ENCODE measurements around the gene FBXO34. TPM values are rescaled to one million over a fixed set of nuclear protein-coding genes. Genes with fewer than 3 reads are reported as not detected.

FBXO34 gene, protein sequence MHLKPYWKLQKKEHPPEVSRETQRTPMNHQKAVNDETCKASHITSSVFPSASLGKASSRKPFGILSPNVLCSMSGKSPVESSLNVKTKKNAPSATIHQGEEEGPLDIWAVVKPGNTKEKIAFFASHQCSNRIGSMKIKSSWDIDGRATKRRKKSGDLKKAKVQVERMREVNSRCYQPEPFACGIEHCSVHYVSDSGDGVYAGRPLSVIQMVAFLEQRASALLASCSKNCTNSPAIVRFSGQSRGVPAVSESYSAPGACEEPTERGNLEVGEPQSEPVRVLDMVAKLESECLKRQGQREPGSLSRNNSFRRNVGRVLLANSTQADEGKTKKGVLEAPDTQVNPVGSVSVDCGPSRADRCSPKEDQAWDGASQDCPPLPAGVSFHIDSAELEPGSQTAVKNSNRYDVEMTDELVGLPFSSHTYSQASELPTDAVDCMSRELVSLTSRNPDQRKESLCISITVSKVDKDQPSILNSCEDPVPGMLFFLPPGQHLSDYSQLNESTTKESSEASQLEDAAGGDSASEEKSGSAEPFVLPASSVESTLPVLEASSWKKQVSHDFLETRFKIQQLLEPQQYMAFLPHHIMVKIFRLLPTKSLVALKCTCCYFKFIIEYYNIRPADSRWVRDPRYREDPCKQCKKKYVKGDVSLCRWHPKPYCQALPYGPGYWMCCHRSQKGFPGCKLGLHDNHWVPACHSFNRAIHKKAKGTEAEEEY
- 10 to 100 TPM; 28.3 to 29.7 TPM for total RNA-seq
- polyA plus RNA-seq (2013, experiment 1 of 2), result 22.7 TPM
- 24.2 TPM for polyA plus RNA-seq (2013, experiment 2 of 2)
- 27.7 to 229 (median 77.3) reads per million in 172 experiments for total RNA-seq

DNA sequence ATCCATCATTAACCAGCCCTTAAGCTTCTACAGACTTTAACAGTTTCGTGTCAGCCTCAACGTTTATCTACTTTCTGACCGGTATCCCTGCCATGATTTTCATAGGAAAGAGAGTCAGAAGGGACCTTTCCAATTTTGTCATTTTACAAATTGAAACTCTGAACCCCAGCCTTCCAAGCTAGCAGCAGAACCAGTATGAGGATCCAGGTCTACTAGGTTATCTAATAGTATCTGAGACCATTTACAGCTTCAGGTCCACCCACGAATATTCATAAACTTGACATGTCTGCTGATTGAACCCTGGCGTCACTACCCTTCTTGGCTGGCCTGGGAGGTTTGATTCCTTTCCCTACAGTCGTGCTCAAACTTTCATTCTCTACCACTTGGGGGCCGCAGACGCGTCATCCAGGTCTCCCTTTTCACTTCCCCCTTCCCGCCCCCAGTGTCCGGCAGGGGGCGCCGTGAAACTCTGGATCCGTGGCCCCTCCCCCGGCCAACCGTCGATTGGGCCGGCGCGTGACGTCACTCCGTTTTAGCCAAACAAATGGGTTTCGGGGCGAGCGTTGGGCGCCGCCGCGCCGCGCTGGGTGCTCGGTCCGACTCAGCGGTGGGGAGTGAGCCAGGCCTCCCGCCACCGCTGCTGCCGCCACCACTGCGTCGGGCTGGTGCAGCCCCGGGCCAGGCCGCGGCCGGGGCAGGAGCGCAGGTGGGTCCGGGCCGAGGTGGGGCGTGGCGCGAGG, at the start of gene FBXO34:
TSS of gene FBXO34 (plus strand) at position 590 of the 740 bp plus-strand sequence. CDS start 78,970 bp downstream, outside the sequence.
- TF ChIP-seq, protein P1, sequence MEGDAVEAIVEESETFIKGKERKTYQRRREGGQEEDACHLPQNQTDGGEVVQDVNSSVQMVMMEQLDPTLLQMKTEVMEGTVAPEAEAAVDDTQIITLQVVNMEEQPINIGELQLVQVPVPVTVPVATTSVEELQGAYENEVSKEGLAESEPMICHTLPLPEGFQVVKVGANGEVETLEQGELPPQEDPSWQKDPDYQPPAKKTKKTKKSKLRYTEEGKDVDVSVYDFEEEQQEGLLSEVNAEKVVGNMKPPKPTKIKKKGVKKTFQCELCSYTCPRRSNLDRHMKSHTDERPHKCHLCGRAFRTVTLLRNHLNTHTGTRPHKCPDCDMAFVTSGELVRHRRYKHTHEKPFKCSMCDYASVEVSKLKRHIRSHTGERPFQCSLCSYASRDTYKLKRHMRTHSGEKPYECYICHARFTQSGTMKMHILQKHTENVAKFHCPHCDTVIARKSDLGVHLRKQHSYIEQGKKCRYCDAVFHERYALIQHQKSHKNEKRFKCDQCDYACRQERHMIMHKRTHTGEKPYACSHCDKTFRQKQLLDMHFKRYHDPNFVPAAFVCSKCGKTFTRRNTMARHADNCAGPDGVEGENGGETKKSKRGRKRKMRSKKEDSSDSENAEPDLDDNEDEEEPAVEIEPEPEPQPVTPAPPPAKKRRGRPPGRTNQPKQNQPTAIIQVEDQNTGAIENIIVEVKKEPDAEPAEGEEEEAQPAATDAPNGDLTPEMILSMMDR (IDR thresholded peaks at IDR 0.05), result peak; percentile 97
- no peaks in the 10 kb centered on the region for H3K27me3 Mint-ChIP-seq
- ChIA-PET CTCF (interaction anchor here (0.7 to 3.5 kb wide), 21 partner anchors 8 to 219 kb away, joined by 3 to 49 read pairs (median 4); partner anchors contain the start of gene MAPK1IP1L), POLR2A (interaction anchor here (0.8 to 3.9 kb wide), 11 partner anchors 12 to 379 kb away, joined by 3 to 42 read pairs (median 4); partner anchors contain the start of gene MAPK1IP1L)
- ATAC-seq (ENCODE audit: poor library complexity), result peak; percentile 91
- no peaks in the 10 kb centered on the region for H3K9me3 ChIP-seq (ENCODE audit: control insufficient read depth in 1 of 2, insufficient read depth in 1 of 2, low read length in 2 of 2)
- H3K36me3 ChIP-seq (ENCODE audit: insufficient read depth, low read length), result no peaks in the 10 kb centered on the region
- intact Hi-C loops (cut with DNase I, micrococcal nuclease), result loop anchor here (1.0 to 5.0 kb wide), 8 partner anchors 66 to 874 kb away; partner anchors contain the start of genes CDKN3 (in 1 of the 2), CGRRF1 (in 1 of the 2) and KTN1 (in 1 of the 2)
- H3K27ac ChIP-seq (ENCODE audit: low read depth in 1 of 2, low read length in 2 of 2), result peak within 1 kb of the TSS; percentile 55 to 61
- peak within 1 kb of the TSS; percentile 94 for H3K27ac Mint-ChIP-seq
- peak within 1 kb of the TSS; percentile 98 for H3K4me3 ChIP-seq (ENCODE audit: low read length)
- H3K4me1 Mint-ChIP-seq (ENCODE audit: low read depth), result peaks cover 47% of the 10 kb centered on the region
- H3K36me3 Mint-ChIP-seq (ENCODE audit: low read depth), result peaks cover 5% of the 10 kb centered on the region
- peak within 1 kb of the TSS; percentile 97 for H3K4me3 Mint-ChIP-seq
- H3K9me3 Mint-ChIP-seq, result no peaks in the 10 kb centered on the region
- H3K4me1 ChIP-seq (ENCODE audit: insufficient read depth, low read length), result peaks cover 9% of the 10 kb centered on the region
- no peaks in the 10 kb centered on the region for H3K27me3 ChIP-seq (ENCODE audit: control insufficient read depth in 1 of 2, insufficient read depth in 2 of 2, low read length in 2 of 2)
- DNase-seq, result peak; percentile 96 to 100 (median 100)

DNA sequence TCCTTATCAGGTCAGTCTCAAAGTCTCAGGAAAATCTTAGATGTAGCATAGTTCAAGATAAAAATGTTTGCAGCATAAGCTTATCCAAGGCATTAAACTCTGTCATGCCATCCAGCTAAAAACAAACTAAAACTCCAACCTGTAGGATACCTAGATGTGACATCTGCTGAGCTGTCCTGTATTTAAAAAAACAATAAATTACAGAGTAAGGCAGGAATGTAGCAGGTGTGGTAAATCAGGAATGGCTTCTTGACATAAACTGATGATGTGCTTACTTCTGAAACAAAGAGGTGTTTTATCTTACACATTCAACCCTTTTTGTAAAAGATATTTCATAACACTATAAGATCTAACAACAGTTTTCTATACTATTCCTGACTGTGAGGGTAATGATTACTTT, 49.3 kb upstream of the FBXO34 start:
- Histone ChIP-seq H3K9me3 (ENCODE audit: control insufficient read depth in 1 of 2, insufficient read depth in 1 of 2, low read length in 2 of 2) (peaks cover 1 to 15% of the 10 kb centered on the region in 2 experiments), H3K27ac (ENCODE audit: low read depth in 1 of 2, low read length in 2 of 2) (no peak overlapping the region), H3K4me3 (ENCODE audit: low read length) (no peak overlapping the region), H3K4me1 (ENCODE audit: insufficient read depth, low read length) (no peaks in the 10 kb centered on the region), H3K27me3 (ENCODE audit: control insufficient read depth in 1 of 2, insufficient read depth in 2 of 2, low read length in 2 of 2) (no peaks in the 10 kb centered on the region), H3K36me3 (ENCODE audit: insufficient read depth, low read length) (no peaks in the 10 kb centered on the region)
- Mint-ChIP-seq H3K4me3 (no peak overlapping the region), H3K36me3 (ENCODE audit: low read depth) (no peaks in the 10 kb centered on the region), H3K27ac (no peak overlapping the region), H3K27me3 (peaks cover 5% of the 10 kb centered on the region), H3K4me1 (ENCODE audit: low read depth) (no peaks in the 10 kb centered on the region), H3K9me3 (peaks cover 11% of the 10 kb centered on the region)
- ChIA-PET POLR2A (no interaction called here), CTCF (no interaction called here)
- TF ChIP-seq, protein P1 (IDR thresholded peaks at IDR 0.05), result no peak
- ATAC-seq (ENCODE audit: poor library complexity), result no peak
- no peak for DNase-seq
- intact Hi-C loops (cut with DNase I, micrococcal nuclease), result no loop called here

- Mint-ChIP-seq H3K27me3 (peaks cover 12% of the 10 kb centered on the region), H3K4me3 (no peak overlapping the region), H3K4me1 (ENCODE audit: low read depth) (no peaks in the 10 kb centered on the region), H3K9me3 (peaks cover 11% of the 10 kb centered on the region), H3K27ac (no peak overlapping the region), H3K36me3 (ENCODE audit: low read depth) (no peaks in the 10 kb centered on the region)
- ChIA-PET POLR2A (no interaction called here), CTCF (interaction anchor here (1.2 kb wide), 1 partner anchor 223 kb away, joined by 3 read pairs; no protein-coding TSS in a partner anchor)
- H3K4me1 ChIP-seq (ENCODE audit: insufficient read depth, low read length), result no peaks in the 10 kb centered on the region
- no peaks in the 10 kb centered on the region for H3K27me3 ChIP-seq (ENCODE audit: control insufficient read depth in 1 of 2, insufficient read depth in 2 of 2, low read length in 2 of 2)
- ATAC-seq (ENCODE audit: poor library complexity), result no peak
- intact Hi-C loops (cut with DNase I, micrococcal nuclease), result no loop called here
- no peaks in the 10 kb centered on the region for H3K36me3 ChIP-seq (ENCODE audit: insufficient read depth, low read length)
- no peak for DNase-seq
- TF ChIP-seq, protein P1 (IDR thresholded peaks at IDR 0.05), result no peak
- no peak overlapping the region for H3K4me3 ChIP-seq (ENCODE audit: low read length)
- H3K27ac ChIP-seq (ENCODE audit: low read depth in 1 of 2, low read length in 2 of 2), result no peak overlapping the region
- H3K9me3 ChIP-seq (ENCODE audit: control insufficient read depth in 1 of 2, insufficient read depth in 1 of 2, low read length in 2 of 2), result peaks cover 10 to 28% of the 10 kb centered on the region in 2 experiments
Observed at GRCh38 chr14:55223364-55223763, 47.9 kb upstream of the FBXO34 start.

All from CD4-positive, alpha-beta T cell (primary cell).